IPS-NIHi7 (cell line): ENCODE measurements around the gene HTR4.
"Not testable (repeated sequence)": the region's sequence is repeated elsewhere in the genome, so short reads cannot be mapped to it uniquely, and the experiment has no call there.

ENCODE experiments used
- DNase-seq: peaks from one replicate; pipeline ENCODE4 v3.0.0; 2012; ENCODE audit warnings: mixed read lengths; ENCODE audit errors: extremely low spot score

Gene HTR4

GRCh38 chr5:148476302-148476701 is 178.0 kb downstream of the HTR4 start:
- DNase-seq: no peak

- DNase-seq: peak; percentile 15
Measured at GRCh38 chr5:148474025-148474511, 180.3 kb downstream of the HTR4 start.

GRCh38 chr5:148471379-148471778 is 182.9 kb downstream of the HTR4 start:
- no peak for DNase-seq

- no peak for DNase-seq
Measured at GRCh38 chr5:148469501-148469935, 184.8 kb downstream of the HTR4 start.

GRCh38 chr5:148468746-148469145 is 185.6 kb downstream of the HTR4 start:
- not testable (repeated sequence) for DNase-seq

- DNase-seq: no peak
Measured at GRCh38 chr5:148467958-148468357, 186.4 kb downstream of the HTR4 start.

GRCh38 chr5:148466236-148466580 is 188.1 kb downstream of the HTR4 start:
- DNase-seq: no peak

GRCh38 chr5:148465381-148466235 is 188.7 kb downstream of the HTR4 start:
- no peak for DNase-seq

GRCh38 chr5:148459669-148460068 is 194.7 kb downstream of the HTR4 start:
- DNase-seq: no peak

GRCh38 chr5:148458036-148458888 is 196.1 kb downstream of the HTR4 start:
- DNase-seq: no peak

- DNase-seq: peak; percentile 28
Measured at GRCh38 chr5:148457183-148457620, 197.1 kb downstream of the HTR4 start.

- no peak for DNase-seq
Measured at GRCh38 chr5:148455185-148455584, 199.1 kb downstream of the HTR4 start.

GRCh38 chr5:148454576-148454975 is 199.8 kb downstream of the HTR4 start:
- DNase-seq: peak; percentile 39

- no peak for DNase-seq
Measured at GRCh38 chr5:148452499-148453193, 201.7 kb downstream of the HTR4 start.

- no peak for DNase-seq
Measured at GRCh38 chr5:148446611-148447010, 207.7 kb downstream of the HTR4 start.

GRCh38 chr5:148445578-148445977 is 208.7 kb downstream of the HTR4 start:
- DNase-seq: no peak

- DNase-seq: peak; percentile 61
Measured at GRCh38 chr5:148443998-148444397, 210.3 kb downstream of the HTR4 start.

- DNase-seq: no peak
Measured at GRCh38 chr5:148443241-148443640, 211.1 kb downstream of the HTR4 start.

GRCh38 chr5:148438933-148439332 is 215.4 kb downstream of the HTR4 start:
- DNase-seq: no peak

- no peak for DNase-seq
Measured at GRCh38 chr5:148437249-148437648, 217.1 kb downstream of the HTR4 start.

- no peak for DNase-seq
Measured at GRCh38 chr5:148436029-148436428, 218.3 kb downstream of the HTR4 start.

GRCh38 chr5:148433826-148434225 is 220.5 kb downstream of the HTR4 start:
- no peak for DNase-seq
